IPS-NIHi7 (cell line): ENCODE results near the gene RPL28.
"Not testable (repeated sequence)": the region's sequence is repeated elsewhere in the genome, so short reads cannot be mapped to it uniquely, and the experiment has no call there.

ENCODE experiments used
- DNase-seq: peaks from one replicate; pipeline ENCODE4 v3.0.0; 2012; ENCODE audit warnings: mixed read lengths; ENCODE audit errors: extremely low spot score

Gene RPL28

GRCh38 chr19:55391702-55392615 is 6.2 kb downstream of the RPL28 start:
- no peak for DNase-seq

GRCh38 chr19:55392820-55393761 is 7.4 kb downstream of the RPL28 start:
- DNase-seq, result peak; percentile 52

- DNase-seq, result no peak
Measured at GRCh38 chr19:55398200-55398925, 12.6 kb downstream of the RPL28 start.

- no peak for DNase-seq
Measured at GRCh38 chr19:55400281-55401087, 14.8 kb downstream of the RPL28 start.

- not testable (repeated sequence) for DNase-seq
Measured at GRCh38 chr19:55401390-55401789, 15.7 kb downstream of the RPL28 start.

GRCh38 chr19:55402509-55402908 is 16.8 kb downstream of the RPL28 start:
- no peak for DNase-seq

- no peak for DNase-seq
Measured at GRCh38 chr19:55405638-55406037, 19.9 kb downstream of the RPL28 start.

- DNase-seq, result no peak
Measured at GRCh38 chr19:55406091-55406825, 20.5 kb downstream of the RPL28 start.

- DNase-seq, result no peak
Measured at GRCh38 chr19:55406826-55407549, 21.3 kb downstream of the RPL28 start.

GRCh38 chr19:55407550-55407799 is 21.7 kb downstream of the RPL28 start, which contains the start of gene UBE2S:
Gene UBE2S, minus strand, starts transcription at chr19:55407788. Its CDS starts 199 bp downstream, at chr19:55407589.
- not testable (repeated sequence) for DNase-seq

GRCh38 chr19:55407800-55408532 is 22.2 kb downstream of the RPL28 start:
- DNase-seq, result peak; percentile 100

- DNase-seq, result no peak
Measured at GRCh38 chr19:55408533-55408872, 22.8 kb downstream of the RPL28 start.

GRCh38 chr19:55409179-55409578 is 23.4 kb downstream of the RPL28 start:
- not testable (repeated sequence) for DNase-seq

GRCh38 chr19:55410168-55410567 is 24.4 kb downstream of the RPL28 start:
- no peak for DNase-seq

- DNase-seq, result peak; percentile 84
Measured at GRCh38 chr19:55418185-55418584, 32.5 kb downstream of the RPL28 start.

GRCh38 chr19:55419103-55419502 is 33.4 kb downstream of the RPL28 start:
- no peak for DNase-seq

- no peak for DNase-seq
Measured at GRCh38 chr19:55419624-55420236, 34.0 kb downstream of the RPL28 start.

GRCh38 chr19:55421281-55421680 is 35.5 kb downstream of the RPL28 start:
- DNase-seq, result not testable (repeated sequence)
